ENCODE results near the gene FBXO3.

DNA sequence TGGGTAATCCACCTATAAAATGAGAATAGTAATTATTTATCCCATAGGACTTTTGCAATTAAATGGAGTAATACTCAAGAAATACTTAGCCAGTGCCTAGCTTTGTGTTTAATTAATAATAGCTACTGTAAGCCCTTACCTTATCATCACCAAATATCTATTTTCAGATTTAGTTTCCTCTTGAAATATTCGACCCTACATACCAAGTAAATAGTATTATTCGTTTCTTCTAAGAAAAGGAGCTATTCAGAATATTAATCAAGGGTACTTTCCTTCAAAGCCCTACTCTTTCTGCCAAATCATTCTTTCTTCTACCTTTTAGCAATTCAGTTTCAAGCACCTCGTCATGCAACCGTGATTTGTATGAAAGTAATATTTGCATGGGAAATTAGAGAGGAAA lies 6.7 kb downstream of the FBXO3 start:
- TF ChIP-seq POLR2A (IDR thresholded peaks at IDR 0.05) = no peak
- TF ChIP-seq, protein P1, sequence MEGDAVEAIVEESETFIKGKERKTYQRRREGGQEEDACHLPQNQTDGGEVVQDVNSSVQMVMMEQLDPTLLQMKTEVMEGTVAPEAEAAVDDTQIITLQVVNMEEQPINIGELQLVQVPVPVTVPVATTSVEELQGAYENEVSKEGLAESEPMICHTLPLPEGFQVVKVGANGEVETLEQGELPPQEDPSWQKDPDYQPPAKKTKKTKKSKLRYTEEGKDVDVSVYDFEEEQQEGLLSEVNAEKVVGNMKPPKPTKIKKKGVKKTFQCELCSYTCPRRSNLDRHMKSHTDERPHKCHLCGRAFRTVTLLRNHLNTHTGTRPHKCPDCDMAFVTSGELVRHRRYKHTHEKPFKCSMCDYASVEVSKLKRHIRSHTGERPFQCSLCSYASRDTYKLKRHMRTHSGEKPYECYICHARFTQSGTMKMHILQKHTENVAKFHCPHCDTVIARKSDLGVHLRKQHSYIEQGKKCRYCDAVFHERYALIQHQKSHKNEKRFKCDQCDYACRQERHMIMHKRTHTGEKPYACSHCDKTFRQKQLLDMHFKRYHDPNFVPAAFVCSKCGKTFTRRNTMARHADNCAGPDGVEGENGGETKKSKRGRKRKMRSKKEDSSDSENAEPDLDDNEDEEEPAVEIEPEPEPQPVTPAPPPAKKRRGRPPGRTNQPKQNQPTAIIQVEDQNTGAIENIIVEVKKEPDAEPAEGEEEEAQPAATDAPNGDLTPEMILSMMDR (IDR thresholded peaks at IDR 0.05 in 4 of 5, conservative IDR thresholded peaks at IDR 0.05 in 1 of 5) = no peak
